Common myeloid progenitor, CD34-positive (primary cell): Measurements from ENCODE around the gene MARK3.

Experiments used
- CTCF ChIA-PET: fragments of 350-600 bp; sonication (Branson Sonifier 250); formaldehyde crosslinking; loops from one replicate; lab custom pipeline; 2021; ENCODE audit warnings: antibody characterized with exemption; lab: Charles Lee
- POLR2A ChIA-PET: fragments of 350-600 bp; sonication (Branson Sonifier 250); formaldehyde crosslinking; loops from one replicate; lab custom pipeline; 2021; ENCODE audit warnings: antibody characterized with exemption; lab: Charles Lee
- DNase-seq, 3 donors: peaks; one replicate each; pipeline versions ENCODE4 v3.0.0 to v3.0.0-alpha.2; 2013
- H3K27ac ChIP-seq, 2 experiments: 1 replicate in 1 of 2; 2 replicates in 1 of 2; pipeline ENCODE4 v1.7.0; 2013; ENCODE audit warnings: inconsistent platforms in 2 of 2, low read length in 2 of 2, mild to moderate bottlenecking in 2 of 2, low read depth in 1 of 2, moderate library complexity in 1 of 2; ENCODE audit not compliant: severe bottlenecking in 2 of 2, insufficient read depth in 1 of 2, poor library complexity in 1 of 2
- H3K27me3 ChIP-seq, 5 experiments: replicated peaks in 2 of 5; 1 replicate in 3 of 5; 2 replicates in 2 of 5; pipeline versions ENCODE4 v1.6.1 to v1.7.0; 2013; ENCODE audit warnings: low read length in 4 of 5, mild to moderate bottlenecking in 2 of 5, moderate library complexity in 2 of 5, inconsistent platforms in 1 of 5; ENCODE audit not compliant: insufficient read depth in 5 of 5, control insufficient read depth in 4 of 5
- H3K36me3 ChIP-seq, 4 experiments: 1 replicate in 2 of 4; 2 replicates in 2 of 4; pipeline versions ENCODE4 v1.6.1 to v1.7.0; 2013; ENCODE audit warnings: low read length in 3 of 4, control low read depth in 1 of 4, mild to moderate bottlenecking in 1 of 4; ENCODE audit not compliant: control insufficient read depth in 4 of 4, insufficient read depth in 4 of 4
- H3K4me1 ChIP-seq, 4 experiments: 1 replicate in 3 of 4; 2 replicates in 1 of 4; pipeline versions ENCODE4 v1.6.1 to v1.7.1; 2013; ENCODE audit warnings: low read length in 3 of 4, mild to moderate bottlenecking in 3 of 4, control low read depth in 1 of 4, inconsistent platforms in 1 of 4, moderate library complexity in 1 of 4; ENCODE audit not compliant: control insufficient read depth in 4 of 4, insufficient read depth in 4 of 4; ENCODE audit errors: control extremely low read depth in 1 of 4
- H3K4me3 ChIP-seq, 7 experiments: 1 replicate in 4 of 7; 2 replicates in 3 of 7; pipeline versions ENCODE4 v1.5.1 to v1.7.0; 2013; ENCODE audit warnings: mild to moderate bottlenecking in 7 of 7, low read length in 6 of 7, moderate library complexity in 6 of 7, inconsistent platforms in 2 of 7, low read depth in 2 of 7, control low read depth in 1 of 7; ENCODE audit not compliant: insufficient read depth in 4 of 7, control insufficient read depth in 1 of 7; ENCODE audit errors: extremely low read depth in 1 of 7
- H3K9me3 ChIP-seq, 5 experiments: 1 replicate in 4 of 5; 2 replicates in 1 of 5; pipeline versions ENCODE4 v1.6.1 to v1.7.1; 2013; ENCODE audit warnings: low read length in 4 of 5, mild to moderate bottlenecking in 2 of 5, inconsistent platforms in 1 of 5, low read depth in 1 of 5, moderate library complexity in 1 of 5; ENCODE audit not compliant: control insufficient read depth in 4 of 5, insufficient read depth in 2 of 5; ENCODE audit errors: control extremely low read depth in 1 of 5
- WGBS: methylation state at CpG from one replicate; pipeline ENCODE4 v1.1.5; 2013; ENCODE audit not compliant: insufficient coverage; 5-methylcytosine and 5-hydroxymethylcytosine counted together

Gene MARK3

DNA sequence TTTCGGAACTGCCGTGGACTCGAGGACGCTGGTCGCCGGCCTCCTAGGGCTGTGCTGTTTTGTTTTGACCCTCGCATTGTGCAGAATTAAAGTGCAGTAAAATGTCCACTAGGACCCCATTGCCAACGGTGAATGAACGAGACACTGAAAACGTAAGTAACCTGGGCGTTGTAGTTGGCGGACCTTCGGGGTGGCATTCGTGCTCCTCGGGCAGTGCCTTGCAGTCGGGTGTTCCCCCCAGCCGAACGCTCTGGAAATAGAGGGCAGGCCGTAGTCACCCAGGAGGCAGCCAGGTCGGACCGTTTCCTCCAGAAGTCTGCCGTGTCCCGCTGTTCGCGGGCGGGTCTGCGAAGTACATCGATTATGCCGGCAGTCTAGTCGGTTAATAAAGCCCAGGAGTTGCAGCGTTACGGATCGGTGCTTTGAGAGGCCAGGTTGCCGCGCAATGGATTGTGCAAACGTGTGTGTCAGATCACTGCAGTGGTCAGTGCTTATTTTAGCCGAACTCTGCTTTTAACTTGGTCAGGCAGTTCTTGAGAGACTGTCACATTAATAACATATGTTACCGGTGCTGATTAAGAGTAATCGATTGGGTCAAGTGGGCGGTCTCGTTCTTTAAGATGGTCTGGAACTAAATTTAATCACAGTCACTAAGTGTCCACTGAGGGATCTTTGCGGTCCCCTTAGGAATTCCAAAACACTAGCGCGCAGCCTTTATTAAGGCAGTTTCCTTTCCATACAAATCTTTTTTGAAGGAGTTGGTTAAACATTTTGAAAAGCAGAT is 906 bp downstream of the MARK3 start:
- H3K36me3 ChIP-seq = no peaks in the 10 kb centered on the region
- H3K9me3 ChIP-seq = no peaks in the 10 kb centered on the region
- H3K4me1 ChIP-seq = peaks cover 7 to 38% (median 34%) of the 10 kb centered on the region in 4 experiments
- H3K4me3 ChIP-seq = peak overlapping the region; percentile 84 to 100 (median 92)
- H3K27me3 ChIP-seq = no peaks in the 10 kb centered on the region
- peak in 2 of 3 donors; percentile 36 to 48 for DNase-seq
- CTCF ChIA-PET = interaction anchor here (1.0 to 1.1 kb wide), 3 partner anchors 8 to 43 kb away, joined by 3 to 5 read pairs (median 4); no protein-coding TSS in a partner anchor
- POLR2A ChIA-PET = no interaction called here
- WGBS = under 1% methylated on average over 39 of the region's 44 CpGs
- H3K27ac ChIP-seq = peak overlapping the region; percentile 86 to 94

DNA sequence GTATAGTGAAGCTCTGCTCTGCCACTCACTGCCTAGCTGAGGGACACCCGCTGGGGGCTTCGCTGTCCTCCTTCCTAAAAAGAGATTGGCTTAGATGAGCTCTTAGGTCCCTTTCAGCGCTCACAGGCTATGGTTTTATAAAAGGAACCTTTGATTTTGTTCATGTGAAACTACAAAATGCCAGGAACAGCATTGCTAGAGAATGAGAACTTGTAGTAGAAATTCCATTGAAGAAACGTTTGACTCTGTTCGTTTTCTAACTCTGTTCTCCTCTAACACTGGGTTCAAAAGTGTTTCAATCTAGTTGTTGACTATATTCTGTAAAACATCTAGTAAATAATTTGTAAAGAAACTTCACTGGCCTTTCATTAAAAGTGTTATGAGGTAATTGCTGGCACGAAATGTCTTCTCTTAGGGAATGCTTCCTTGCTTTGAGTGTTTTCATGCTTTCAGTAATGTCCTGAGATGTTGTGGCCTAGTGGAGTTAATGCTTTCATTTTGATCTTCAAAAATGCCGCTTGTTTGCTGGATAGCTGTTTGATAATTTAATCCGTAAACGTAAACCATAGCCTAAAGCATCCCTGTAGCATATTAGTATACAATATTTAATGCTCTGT is 1.6 kb downstream of the MARK3 start:
- peak overlapping the region; percentile 86 to 94 for H3K27ac ChIP-seq
- peaks cover 7 to 42% (median 35%) of the 10 kb centered on the region in 4 experiments for H3K4me1 ChIP-seq
- POLR2A ChIA-PET = no interaction called here
- H3K36me3 ChIP-seq = no peaks in the 10 kb centered on the region
- no peak for DNase-seq
- no peaks in the 10 kb centered on the region for H3K9me3 ChIP-seq
- H3K27me3 ChIP-seq = no peaks in the 10 kb centered on the region
- H3K4me3 ChIP-seq = peak overlapping the region in 6 of 7 experiments; percentile 85 to 100 (median 94)
- CTCF ChIA-PET = interaction anchor here (1.0 to 1.1 kb wide), 3 partner anchors 9 to 44 kb away, joined by 3 to 5 read pairs (median 4); no protein-coding TSS in a partner anchor
- 5% methylated on average over 6 of the region's 9 CpGs for WGBS

DNA sequence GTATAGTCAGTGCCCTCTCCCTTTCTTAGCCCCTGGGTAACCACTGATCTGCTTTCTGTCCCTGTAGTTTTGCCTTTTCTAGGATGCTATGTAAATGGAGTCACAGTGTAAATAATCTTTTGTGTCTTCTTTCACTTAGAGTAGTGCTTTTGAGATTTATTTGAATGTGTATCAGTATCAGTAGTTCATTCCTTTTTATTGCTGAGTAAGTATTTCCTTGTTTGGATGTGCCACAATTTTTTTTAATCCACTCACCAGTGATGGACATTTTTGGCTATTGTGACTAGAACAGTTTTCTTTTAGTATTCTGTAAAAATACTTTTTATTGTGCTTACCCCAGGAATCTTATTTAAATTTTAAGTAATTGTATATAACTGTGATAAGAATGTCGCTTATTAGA is 3.4 kb downstream of the MARK3 start:
- no peak overlapping the region for H3K27ac ChIP-seq
- peaks cover 7 to 45% (median 35%) of the 10 kb centered on the region in 4 experiments for H3K4me1 ChIP-seq
- CTCF ChIA-PET = no interaction called here

DNA sequence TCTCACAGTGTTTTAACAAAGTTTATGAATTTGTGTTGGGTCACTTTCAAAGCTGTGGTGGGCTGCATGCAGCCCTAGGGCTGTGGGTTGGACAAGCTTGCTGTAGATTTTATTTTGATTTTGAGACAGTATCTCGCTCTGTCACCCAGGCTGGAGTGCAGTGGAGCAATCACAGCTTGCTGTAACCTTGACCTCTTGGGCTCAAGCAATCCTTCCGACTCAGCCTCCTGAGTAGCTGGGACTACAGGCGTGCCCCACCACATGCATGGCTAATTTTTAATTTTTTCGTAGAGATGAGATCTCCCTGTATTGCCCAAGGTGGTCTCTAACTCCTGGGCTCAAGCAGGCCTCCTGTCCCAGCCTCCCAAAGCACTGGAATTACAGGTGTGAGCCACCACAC is 5.4 kb downstream of the MARK3 start:
- Histone ChIP-seq H3K9me3 (no peaks in the 10 kb centered on the region), H3K4me1 (peaks cover 7 to 50% (median 35%) of the 10 kb centered on the region in 4 experiments), H3K4me3 (no peak overlapping the region), H3K36me3 (no peaks in the 10 kb centered on the region), H3K27me3 (no peaks in the 10 kb centered on the region), H3K27ac (no peak overlapping the region)
- no peak for DNase-seq
- ChIA-PET CTCF (interaction anchor here (0.6 to 6.0 kb wide), 22 partner anchors 8 to 95 kb away, joined by 3 to 37 read pairs (median 6); no protein-coding TSS in a partner anchor), POLR2A (interaction anchor here (0.6 to 1.0 kb wide), 3 partner anchors 12 to 47 kb away, joined by 3 to 4 read pairs (median 3); no protein-coding TSS in a partner anchor)
- WGBS = 94% methylated on average over 4 of the region's 4 CpGs

More for the DNA sequence above, 3.4 kb downstream of the MARK3 start:
- H3K9me3 ChIP-seq = no peaks in the 10 kb centered on the region
- no peaks in the 10 kb centered on the region for H3K27me3 ChIP-seq
- H3K36me3 ChIP-seq = no peaks in the 10 kb centered on the region
- no peak overlapping the region for H3K4me3 ChIP-seq
- WGBS = 100% methylated on average over 1 of the region's 1 CpG
- POLR2A ChIA-PET = no interaction called here
- DNase-seq = no peak

DNA sequence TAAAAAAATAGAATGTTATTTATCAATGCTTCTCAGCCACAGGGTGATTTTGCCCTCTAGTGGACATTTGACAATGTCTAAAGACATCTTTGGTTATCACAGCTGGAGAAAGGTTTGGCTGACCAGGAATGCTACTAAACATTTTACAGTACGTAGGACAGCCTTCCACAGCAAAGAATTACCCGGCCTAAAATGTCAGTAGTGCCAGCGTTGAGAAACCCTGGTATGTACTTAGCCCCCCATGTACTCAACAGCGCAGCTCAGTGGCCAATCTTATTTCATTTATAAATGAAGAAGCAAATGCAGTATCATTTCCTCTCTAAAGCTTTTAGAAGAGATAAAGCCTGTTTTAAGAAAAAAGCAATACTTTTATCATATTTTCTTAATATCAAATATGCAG is 5.8 kb downstream of the MARK3 start:
- no CpG with 5 or more reads among the region's 4 CpGs for WGBS
- ChIA-PET POLR2A (interaction anchor here (0.6 to 1.0 kb wide), 4 partner anchors 12 to 57 kb away, joined by 3 to 5 read pairs (median 4); partner anchors contain the start of gene EIF5), CTCF (interaction anchor here (0.6 to 6.0 kb wide), 20 partner anchors 9 to 92 kb away, joined by 3 to 37 read pairs (median 6); no protein-coding TSS in a partner anchor)
- Histone ChIP-seq H3K27me3 (no peaks in the 10 kb centered on the region), H3K27ac (no peak overlapping the region), H3K4me1 (peaks cover 7 to 50% (median 37%) of the 10 kb centered on the region in 4 experiments), H3K4me3 (no peak overlapping the region), H3K9me3 (no peaks in the 10 kb centered on the region), H3K36me3 (no peaks in the 10 kb centered on the region)
- peak; percentile 81 to 89 (median 88) for DNase-seq

DNA sequence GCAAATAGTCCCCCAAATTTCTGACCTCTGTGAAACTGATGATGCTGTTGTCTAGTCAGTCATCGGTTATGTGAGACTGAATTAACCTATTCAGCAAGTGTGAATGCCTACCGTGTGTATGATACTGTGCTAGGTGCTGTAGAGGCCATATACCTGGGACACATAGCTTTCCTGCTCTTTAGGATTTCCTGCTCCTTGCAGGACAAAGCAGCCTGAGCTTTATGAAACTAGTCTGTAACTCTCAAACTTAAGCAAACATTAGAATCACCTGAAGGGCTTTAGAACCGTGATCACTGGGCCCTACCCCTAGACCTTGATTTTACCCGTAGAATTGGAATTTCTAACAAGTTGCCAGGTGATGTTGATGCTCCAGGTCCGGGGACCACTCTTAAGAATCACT is 6.9 kb downstream of the MARK3 start:
- Histone ChIP-seq H3K27ac (no peak overlapping the region), H3K36me3 (no peaks in the 10 kb centered on the region), H3K9me3 (no peaks in the 10 kb centered on the region), H3K4me1 (peaks cover 1 to 39% (median 29%) of the 10 kb centered on the region in 4 experiments), H3K27me3 (no peaks in the 10 kb centered on the region), H3K4me3 (no peak overlapping the region)
- WGBS = 92% methylated on average over 4 of the region's 5 CpGs
- ChIA-PET POLR2A (interaction anchor here (0.9 kb wide), 1 partner anchor 58 kb away, joined by 5 read pairs; the partner anchor contains the start of gene EIF5), CTCF (interaction anchor here (0.6 to 6.0 kb wide), 11 partner anchors 9 to 1353 kb away, joined by 3 to 37 read pairs (median 7); no protein-coding TSS in a partner anchor)
- DNase-seq = no peak
